ENCODE results near the gene PSME3IP1.

The PSME3IP1 gene

DNA sequence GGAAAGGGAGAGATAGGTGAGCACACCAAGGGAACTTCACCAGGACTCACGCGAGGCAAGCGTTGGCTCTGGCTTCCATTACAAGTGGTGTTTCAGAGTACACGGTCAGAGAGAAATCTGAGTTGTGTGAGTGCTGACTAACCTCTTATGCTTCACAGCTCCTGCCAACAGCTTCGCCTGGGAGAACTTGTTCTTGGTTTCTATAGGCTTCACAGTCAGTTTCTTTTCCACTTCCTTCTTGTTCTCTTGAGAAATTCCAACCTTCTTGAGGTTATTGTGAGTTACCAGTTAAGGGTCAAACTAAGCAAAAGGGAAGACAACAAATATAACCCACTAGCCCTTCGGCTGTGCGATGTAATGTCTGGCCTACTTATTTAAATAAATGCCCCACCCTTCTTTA is 18.9 kb downstream of the PSME3IP1 start:
- H3K27me3 ChIP-seq (ENCODE audit: control insufficient read depth, insufficient read depth, low read length): no peaks in the 10 kb centered on the region
- no peaks in the 10 kb centered on the region for H3K4me1 ChIP-seq (ENCODE audit: control insufficient read depth, insufficient read depth, low read length)
- H3K36me3 ChIP-seq (ENCODE audit: control insufficient read depth, insufficient read depth, low read length): peaks cover 86% of the 10 kb centered on the region
- no peak overlapping the region for H3K9ac ChIP-seq (ENCODE audit: low read depth, low read length)
- H3K4me3 ChIP-seq (ENCODE audit: low read depth, low read length): no peak overlapping the region
- no peak overlapping the region for H3K27ac ChIP-seq (ENCODE audit: low read depth, low read length)
- no peaks in the 10 kb centered on the region for H3K9me3 ChIP-seq (ENCODE audit: control insufficient read depth, insufficient read depth, low read length)

DNA sequence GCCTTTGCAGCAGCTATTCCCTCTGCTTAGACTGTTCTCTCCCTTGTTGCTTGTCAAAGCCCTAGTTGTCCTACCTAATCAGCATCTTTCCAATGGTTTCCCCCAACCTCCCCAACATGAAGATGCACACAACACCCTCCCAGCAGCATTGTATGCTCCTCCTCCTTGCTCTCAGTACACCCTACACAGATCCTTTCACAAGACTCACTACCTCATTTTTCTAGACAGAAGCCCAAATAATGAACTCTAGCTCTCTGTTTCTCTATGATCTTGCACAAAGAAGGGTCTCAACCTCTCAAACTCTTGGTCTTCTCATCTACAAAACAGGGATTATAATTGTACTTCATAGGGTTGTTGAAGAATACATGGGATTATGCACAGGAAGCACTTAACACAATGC is 19.4 kb downstream of the PSME3IP1 start:
- no peak overlapping the region for H3K4me3 ChIP-seq (ENCODE audit: low read depth, low read length)
- H3K9ac ChIP-seq (ENCODE audit: low read depth, low read length): no peak overlapping the region
- no peaks in the 10 kb centered on the region for H3K27me3 ChIP-seq (ENCODE audit: control insufficient read depth, insufficient read depth, low read length)
- no peaks in the 10 kb centered on the region for H3K4me1 ChIP-seq (ENCODE audit: control insufficient read depth, insufficient read depth, low read length)
- no peak overlapping the region for H3K27ac ChIP-seq (ENCODE audit: low read depth, low read length)
- no peaks in the 10 kb centered on the region for H3K9me3 ChIP-seq (ENCODE audit: control insufficient read depth, insufficient read depth, low read length)
- peaks cover 82% of the 10 kb centered on the region for H3K36me3 ChIP-seq (ENCODE audit: control insufficient read depth, insufficient read depth, low read length)

DNA sequence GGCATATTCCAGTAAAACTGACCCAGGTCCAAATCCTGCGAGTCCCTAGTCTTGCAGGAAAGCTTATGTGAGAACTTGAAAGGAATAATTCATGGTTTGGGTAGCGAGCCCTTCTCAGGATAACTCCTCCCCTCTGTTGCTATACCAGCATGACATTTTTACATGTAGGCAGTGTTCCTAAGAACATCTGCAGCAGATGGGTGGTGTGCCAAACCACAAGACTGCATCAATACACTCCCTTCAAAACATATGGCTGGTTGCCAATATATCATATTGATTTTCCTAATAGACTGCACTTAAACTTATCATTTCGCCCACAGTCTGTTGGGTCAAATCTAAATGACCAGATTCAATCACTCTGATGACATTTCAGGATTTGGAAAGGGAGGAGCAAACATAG is 19.9 kb downstream of the PSME3IP1 start:
- no peaks in the 10 kb centered on the region for H3K27me3 ChIP-seq (ENCODE audit: control insufficient read depth, insufficient read depth, low read length)
- no peaks in the 10 kb centered on the region for H3K9me3 ChIP-seq (ENCODE audit: control insufficient read depth, insufficient read depth, low read length)
- no peaks in the 10 kb centered on the region for H3K4me1 ChIP-seq (ENCODE audit: control insufficient read depth, insufficient read depth, low read length)
- no peak overlapping the region for H3K27ac ChIP-seq (ENCODE audit: low read depth, low read length)
- H3K4me3 ChIP-seq (ENCODE audit: low read depth, low read length): no peak overlapping the region
- H3K36me3 ChIP-seq (ENCODE audit: control insufficient read depth, insufficient read depth, low read length): peaks cover 82% of the 10 kb centered on the region
- H3K9ac ChIP-seq (ENCODE audit: low read depth, low read length): no peak overlapping the region

DNA sequence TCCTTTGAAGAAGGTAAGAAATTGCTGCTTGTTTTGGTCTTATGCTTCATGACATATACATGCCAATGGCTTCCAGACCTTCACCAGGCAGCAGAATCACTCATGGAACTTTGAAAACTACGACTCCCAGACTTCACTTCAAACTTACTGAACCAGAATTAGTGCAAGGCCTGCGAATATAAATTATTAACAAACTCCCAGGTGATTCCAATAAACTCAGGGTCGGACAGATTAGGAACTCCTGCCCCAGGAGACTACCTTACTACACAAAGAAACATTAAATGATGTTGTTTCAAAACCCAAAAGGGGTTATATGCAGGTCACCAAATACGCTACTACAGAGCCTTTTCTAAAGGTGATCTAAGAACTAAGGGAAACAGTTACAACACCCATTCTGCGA is 20.4 kb downstream of the PSME3IP1 start:
- Histone ChIP-seq H3K4me1 (ENCODE audit: control insufficient read depth, insufficient read depth, low read length) (no peaks in the 10 kb centered on the region), H3K36me3 (ENCODE audit: control insufficient read depth, insufficient read depth, low read length) (peaks cover 84% of the 10 kb centered on the region)

DNA sequence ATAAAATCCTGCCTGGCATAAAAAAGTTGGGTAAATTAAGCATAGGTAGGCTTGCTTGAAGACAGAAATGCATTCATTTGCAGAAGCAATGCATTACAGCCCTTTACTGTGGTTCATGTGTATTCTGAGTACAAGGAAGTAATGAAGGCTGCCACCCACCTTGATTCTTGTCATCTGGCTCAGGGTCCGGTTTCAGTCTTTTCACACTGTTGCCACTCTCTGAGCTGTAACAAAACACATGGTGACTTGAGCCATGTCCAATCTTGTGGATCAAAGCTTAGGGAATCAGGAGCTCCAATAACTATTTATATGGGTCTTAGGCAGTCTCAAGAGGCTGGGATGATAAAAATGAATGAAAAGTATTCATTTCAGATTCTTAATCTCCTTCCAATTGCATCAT is 22.0 kb downstream of the PSME3IP1 start:
- H3K9me3 ChIP-seq (ENCODE audit: control insufficient read depth, insufficient read depth, low read length): no peaks in the 10 kb centered on the region
- H3K27me3 ChIP-seq (ENCODE audit: control insufficient read depth, insufficient read depth, low read length): no peaks in the 10 kb centered on the region
- H3K27ac ChIP-seq (ENCODE audit: low read depth, low read length): no peak overlapping the region
- peaks cover 79% of the 10 kb centered on the region for H3K36me3 ChIP-seq (ENCODE audit: control insufficient read depth, insufficient read depth, low read length)
- no peak overlapping the region for H3K4me3 ChIP-seq (ENCODE audit: low read depth, low read length)
- H3K4me1 ChIP-seq (ENCODE audit: control insufficient read depth, insufficient read depth, low read length): peaks cover 9% of the 10 kb centered on the region; the same call in 1 of the 2 replicates
- H3K9ac ChIP-seq (ENCODE audit: low read depth, low read length): no peak overlapping the region

More for the DNA sequence above, 20.4 kb downstream of the PSME3IP1 start:
- no peaks in the 10 kb centered on the region for H3K9me3 ChIP-seq (ENCODE audit: control insufficient read depth, insufficient read depth, low read length)
- H3K9ac ChIP-seq (ENCODE audit: low read depth, low read length): no peak overlapping the region
- no peak overlapping the region for H3K4me3 ChIP-seq (ENCODE audit: low read depth, low read length)
- no peak overlapping the region for H3K27ac ChIP-seq (ENCODE audit: low read depth, low read length)
- H3K27me3 ChIP-seq (ENCODE audit: control insufficient read depth, insufficient read depth, low read length): no peaks in the 10 kb centered on the region

DNA sequence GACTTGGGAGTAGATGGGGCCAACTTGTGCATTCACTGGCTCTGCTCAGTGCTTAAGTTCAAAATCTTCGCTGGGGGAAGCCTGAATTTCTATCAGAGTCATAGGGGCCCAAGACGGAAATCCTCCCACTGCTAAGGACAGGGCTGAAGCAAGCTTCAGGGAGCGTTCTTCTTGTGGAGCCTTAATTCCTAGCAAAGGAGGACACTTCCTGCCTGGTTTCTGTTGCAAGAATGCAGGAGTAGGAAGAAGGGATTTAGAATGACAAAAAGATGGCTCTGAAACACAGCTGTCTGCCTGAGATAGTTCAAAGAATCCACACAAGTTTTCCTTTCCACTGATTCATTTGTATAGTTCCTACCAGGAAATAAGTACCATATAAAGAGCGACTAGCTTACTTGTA is 26.4 kb downstream of the PSME3IP1 start:
- Histone ChIP-seq H3K9me3 (ENCODE audit: control insufficient read depth, insufficient read depth, low read length) (no peaks in the 10 kb centered on the region), H3K4me3 (ENCODE audit: low read depth, low read length) (no peak overlapping the region), H3K36me3 (ENCODE audit: control insufficient read depth, insufficient read depth, low read length) (peaks cover 86% of the 10 kb centered on the region), H3K27me3 (ENCODE audit: control insufficient read depth, insufficient read depth, low read length) (no peaks in the 10 kb centered on the region), H3K27ac (ENCODE audit: low read depth, low read length) (peak overlapping the region; percentile 60), H3K4me1 (ENCODE audit: control insufficient read depth, insufficient read depth, low read length) (peaks cover 9% of the 10 kb centered on the region; the same call in 1 of the 2 replicates), H3K9ac (ENCODE audit: low read depth, low read length) (no peak overlapping the region)

DNA sequence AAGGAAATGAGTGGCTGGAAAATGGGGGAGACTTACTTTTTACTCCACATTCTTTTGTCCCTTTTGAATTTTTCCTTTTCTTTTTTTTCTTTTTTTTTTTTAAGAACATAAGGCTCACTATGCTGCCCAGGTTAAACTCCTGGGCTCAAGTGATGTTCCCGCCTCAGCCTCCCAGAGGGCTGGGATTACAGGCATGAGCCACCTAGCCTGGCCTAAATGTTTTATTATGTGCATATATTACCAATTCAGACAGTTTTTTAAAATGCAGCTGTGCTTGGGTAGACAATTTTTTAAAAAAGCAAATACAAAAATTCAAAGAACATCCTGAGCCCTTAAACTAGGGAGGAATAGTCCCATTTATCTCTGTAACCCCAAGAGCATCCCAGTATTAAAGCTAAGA is 28.3 kb downstream of the PSME3IP1 start:
- peaks cover 88% of the 10 kb centered on the region for H3K36me3 ChIP-seq (ENCODE audit: control insufficient read depth, insufficient read depth, low read length)

DNA sequence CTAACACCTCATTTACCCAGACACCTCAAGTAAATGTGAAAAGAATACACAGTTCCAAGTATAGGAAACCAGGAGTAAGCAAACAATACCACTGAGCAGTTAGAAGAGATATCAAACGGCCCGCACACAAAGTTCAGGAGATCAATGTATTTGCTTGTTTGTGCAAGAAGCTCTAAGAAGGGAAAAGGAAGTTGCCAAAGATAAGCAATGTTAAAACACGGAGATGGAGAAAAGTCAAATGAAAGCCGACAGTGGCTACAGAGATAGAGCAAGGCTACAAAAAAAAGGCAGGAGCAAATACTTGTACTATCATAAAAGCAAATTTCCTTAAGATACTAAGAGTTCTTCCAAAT is 29.5 kb downstream of the PSME3IP1 start:
- Histone ChIP-seq H3K4me1 (ENCODE audit: control insufficient read depth, insufficient read depth, low read length) (peaks cover 18% of the 10 kb centered on the region), H3K9me3 (ENCODE audit: control insufficient read depth, insufficient read depth, low read length) (no peaks in the 10 kb centered on the region), H3K9ac (ENCODE audit: low read depth, low read length) (no peak overlapping the region), H3K4me3 (ENCODE audit: low read depth, low read length) (no peak overlapping the region), H3K36me3 (ENCODE audit: control insufficient read depth, insufficient read depth, low read length) (peaks cover 84% of the 10 kb centered on the region), H3K27ac (ENCODE audit: low read depth, low read length) (no peak overlapping the region), H3K27me3 (ENCODE audit: control insufficient read depth, insufficient read depth, low read length) (no peaks in the 10 kb centered on the region)

More for the DNA sequence above, 28.3 kb downstream of the PSME3IP1 start:
- Histone ChIP-seq H3K27me3 (ENCODE audit: control insufficient read depth, insufficient read depth, low read length) (no peaks in the 10 kb centered on the region), H3K9ac (ENCODE audit: low read depth, low read length) (no peak overlapping the region), H3K4me1 (ENCODE audit: control insufficient read depth, insufficient read depth, low read length) (peaks cover 9% of the 10 kb centered on the region; the same call in 1 of the 2 replicates), H3K4me3 (ENCODE audit: low read depth, low read length) (no peak overlapping the region), H3K27ac (ENCODE audit: low read depth, low read length) (no peak overlapping the region), H3K9me3 (ENCODE audit: control insufficient read depth, insufficient read depth, low read length) (no peaks in the 10 kb centered on the region)

DNA sequence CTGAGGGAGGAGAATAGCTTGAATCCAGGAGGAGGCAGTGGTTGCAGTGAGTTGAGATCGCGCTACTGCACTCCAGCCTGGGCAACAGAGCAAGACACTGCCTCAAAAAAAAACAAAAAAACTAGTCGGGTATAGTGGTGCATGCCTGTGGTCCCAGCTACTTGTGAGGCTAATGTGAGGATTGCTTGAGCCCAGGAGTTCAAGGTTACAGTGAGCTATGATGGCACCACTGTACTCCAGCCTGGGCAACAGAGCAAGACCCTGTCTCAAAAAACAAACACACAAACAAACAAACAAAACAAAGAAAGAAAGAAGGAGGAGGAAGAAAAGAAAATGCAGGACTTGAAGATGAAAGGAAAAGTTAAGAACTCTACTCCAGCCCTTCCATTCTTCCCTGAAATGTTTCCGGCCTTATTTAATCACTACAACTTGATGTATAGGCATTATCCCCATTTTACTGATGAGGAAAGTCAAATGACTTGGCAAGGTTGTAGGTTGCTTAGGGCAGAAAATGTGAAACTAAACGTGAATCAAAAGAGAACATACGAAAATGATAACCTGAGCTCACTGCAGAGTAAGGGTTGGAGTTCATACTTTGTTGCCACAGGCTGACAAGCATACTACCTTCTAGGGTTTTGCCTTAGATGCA is 30.0 kb downstream of the PSME3IP1 start:
- Histone ChIP-seq H3K9ac (ENCODE audit: low read depth, low read length) (no peak overlapping the region), H3K9me3 (ENCODE audit: control insufficient read depth, insufficient read depth, low read length) (no peaks in the 10 kb centered on the region), H3K4me1 (ENCODE audit: control insufficient read depth, insufficient read depth, low read length) (peaks cover 23% of the 10 kb centered on the region), H3K27me3 (ENCODE audit: control insufficient read depth, insufficient read depth, low read length) (no peaks in the 10 kb centered on the region), H3K4me3 (ENCODE audit: low read depth, low read length) (no peak overlapping the region), H3K36me3 (ENCODE audit: control insufficient read depth, insufficient read depth, low read length) (peaks cover 79% of the 10 kb centered on the region), H3K27ac (ENCODE audit: low read depth, low read length) (no peak overlapping the region)

DNA sequence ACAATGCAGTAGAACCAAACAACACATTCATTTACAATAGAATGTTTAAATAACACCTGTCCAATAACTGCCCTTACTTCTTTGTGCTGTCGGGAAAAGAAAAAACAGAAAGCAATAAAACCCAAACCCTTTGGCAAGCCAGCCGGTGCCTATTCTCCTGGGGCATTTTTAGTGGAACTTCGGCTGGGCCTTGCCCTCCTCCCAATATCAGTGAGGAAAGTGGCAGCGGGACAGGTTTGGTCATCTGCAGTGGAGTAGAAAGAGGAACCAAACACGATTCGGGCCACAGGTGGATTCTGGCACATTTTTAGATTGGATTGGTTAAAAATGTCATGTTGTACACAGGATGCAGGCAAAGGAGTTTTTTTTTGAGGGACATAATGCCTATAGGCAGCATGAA is 32.0 kb downstream of the PSME3IP1 start:
- Histone ChIP-seq H3K9ac (ENCODE audit: low read depth, low read length) (no peak overlapping the region), H3K9me3 (ENCODE audit: control insufficient read depth, insufficient read depth, low read length) (no peaks in the 10 kb centered on the region), H3K27ac (ENCODE audit: low read depth, low read length) (no peak overlapping the region), H3K36me3 (ENCODE audit: control insufficient read depth, insufficient read depth, low read length) (peaks cover 64% of the 10 kb centered on the region), H3K4me3 (ENCODE audit: low read depth, low read length) (no peak overlapping the region), H3K27me3 (ENCODE audit: control insufficient read depth, insufficient read depth, low read length) (no peaks in the 10 kb centered on the region), H3K4me1 (ENCODE audit: control insufficient read depth, insufficient read depth, low read length) (peaks cover 16% of the 10 kb centered on the region; the same call in 1 of the 2 replicates)

DNA sequence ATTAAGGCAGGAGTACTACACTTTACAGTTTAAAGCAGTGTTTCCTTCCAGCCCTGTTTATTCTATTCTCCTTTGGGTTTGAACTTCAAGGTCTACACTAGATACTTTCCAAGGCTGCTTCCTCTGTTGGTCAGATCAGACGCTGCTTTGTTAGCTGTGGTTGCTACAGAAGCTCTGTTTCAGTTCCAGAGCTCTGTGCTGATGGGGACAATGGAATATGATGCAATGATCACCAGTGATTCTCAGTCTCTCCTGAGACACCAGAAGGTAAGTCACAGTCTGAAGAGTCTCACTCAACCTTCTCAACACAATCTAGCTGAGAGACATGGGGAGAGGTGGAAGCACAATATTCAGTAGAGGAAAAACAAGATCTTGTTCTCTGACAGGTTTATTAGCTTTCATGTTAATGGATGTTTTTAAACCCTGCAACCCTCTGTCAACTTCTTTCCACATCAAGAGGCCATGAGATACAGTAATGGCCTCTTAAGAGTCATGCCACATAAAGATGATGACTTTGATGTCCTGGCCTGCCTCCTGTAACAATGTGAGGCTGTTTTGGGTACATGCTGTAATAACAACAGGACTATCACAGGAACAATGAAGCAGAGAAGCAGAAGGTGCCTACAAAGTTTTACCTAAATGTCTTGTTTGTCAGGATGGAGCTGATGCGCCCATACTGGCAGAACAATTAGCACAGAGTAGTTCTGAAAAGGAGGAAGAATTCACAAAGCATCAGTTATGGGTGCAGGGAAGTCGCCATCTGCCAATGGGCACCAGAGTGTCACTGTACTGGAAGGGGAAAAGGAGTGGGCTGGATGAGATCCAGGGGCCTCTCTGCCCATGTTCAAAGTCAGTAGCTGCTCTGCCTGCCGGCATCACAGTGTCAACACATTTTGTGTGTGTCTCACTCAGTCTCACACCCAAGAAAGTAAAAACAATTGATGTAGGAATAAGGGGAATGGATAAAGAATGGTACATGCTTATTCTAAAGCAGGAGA is 33.4 kb downstream of the PSME3IP1 start:
- peak overlapping the region; percentile 11 for H3K27ac ChIP-seq (ENCODE audit: low read depth, low read length)
- H3K4me1 ChIP-seq (ENCODE audit: control insufficient read depth, insufficient read depth, low read length): peaks cover 29% of the 10 kb centered on the region
- H3K36me3 ChIP-seq (ENCODE audit: control insufficient read depth, insufficient read depth, low read length): peaks cover 50% of the 10 kb centered on the region
- no peaks in the 10 kb centered on the region for H3K27me3 ChIP-seq (ENCODE audit: control insufficient read depth, insufficient read depth, low read length)
- H3K4me3 ChIP-seq (ENCODE audit: low read depth, low read length): no peak overlapping the region
- H3K9me3 ChIP-seq (ENCODE audit: control insufficient read depth, insufficient read depth, low read length): no peaks in the 10 kb centered on the region
- no peak overlapping the region for H3K9ac ChIP-seq (ENCODE audit: low read depth, low read length)

Measured in HUES48 (cell line).